ENCODE results near the gene GYPE.
"Not testable (repeated sequence)": the region's sequence is repeated elsewhere in the genome, so short reads cannot be mapped to it uniquely, and the experiment has no call there.

- TF ChIP-seq ZNF749 (CRISPR knock-in tag; IDR thresholded peaks at IDR 0.05; ENCODE audit: borderline replicate concordance); ZNF337 (CRISPR knock-in tag; IDR thresholded peaks at IDR 0.05; ENCODE audit: borderline replicate concordance, low read depth): not testable (repeated sequence)
Observed at GRCh38 chr4:143869925-143870324, 35.4 kb downstream of the GYPE start.
